HAP-1 (cell line): ENCODE data around the gene SEC63.
"Not testable (repeated sequence)": the region's sequence is repeated elsewhere in the genome, so short reads cannot be mapped to it uniquely, and the experiment has no call there.

Source experiments
- DNase-seq, 2 experiments: peaks; one replicate each; pipeline ENCODE4 v3.0.0-alpha.2; 2016 to 2020; ENCODE audit warnings: low spot score in 2 of 2
- H3K27me3 ChIP-seq: fragments of 250-450 bp; sonication (Bioruptor Pico); 2 replicates; pipeline ENCODE4 v1.5.1; 2020; ENCODE audit warnings: low read depth, mild to moderate bottlenecking, moderate library complexity
- H3K36me3 ChIP-seq: fragments of 250-450 bp; sonication (Bioruptor Pico); replicated peaks from 2 replicates; pipeline ENCODE4 v1.5.1; 2020; ENCODE audit warnings: mild to moderate bottlenecking
- H3K4me1 ChIP-seq: fragments of 250-450 bp; sonication (Bioruptor Pico); 2 replicates; pipeline ENCODE4 v1.5.1; 2020; ENCODE audit warnings: mild to moderate bottlenecking
- H3K4me3 ChIP-seq: fragments of 250-450 bp; sonication (Bioruptor Pico); 2 replicates; pipeline ENCODE4 v1.5.1; 2020; ENCODE audit warnings: mild to moderate bottlenecking, moderate library complexity
- H3K9me3 ChIP-seq: fragments of 250-450 bp; sonication (Bioruptor Pico); 2 replicates; pipeline ENCODE4 v1.5.1; 2020; ENCODE audit warnings: mild to moderate bottlenecking, moderate library complexity
- in situ Hi-C: fragments of 300-500 bp; cut with MboI; formaldehyde crosslinking; loops from 3 replicates; pipeline ENCODE4 v1.14.3; 2020; ENCODE audit warnings: low sequenced_read_pairs, inconsistent platforms, mixed read lengths

Gene SEC63, protein sequence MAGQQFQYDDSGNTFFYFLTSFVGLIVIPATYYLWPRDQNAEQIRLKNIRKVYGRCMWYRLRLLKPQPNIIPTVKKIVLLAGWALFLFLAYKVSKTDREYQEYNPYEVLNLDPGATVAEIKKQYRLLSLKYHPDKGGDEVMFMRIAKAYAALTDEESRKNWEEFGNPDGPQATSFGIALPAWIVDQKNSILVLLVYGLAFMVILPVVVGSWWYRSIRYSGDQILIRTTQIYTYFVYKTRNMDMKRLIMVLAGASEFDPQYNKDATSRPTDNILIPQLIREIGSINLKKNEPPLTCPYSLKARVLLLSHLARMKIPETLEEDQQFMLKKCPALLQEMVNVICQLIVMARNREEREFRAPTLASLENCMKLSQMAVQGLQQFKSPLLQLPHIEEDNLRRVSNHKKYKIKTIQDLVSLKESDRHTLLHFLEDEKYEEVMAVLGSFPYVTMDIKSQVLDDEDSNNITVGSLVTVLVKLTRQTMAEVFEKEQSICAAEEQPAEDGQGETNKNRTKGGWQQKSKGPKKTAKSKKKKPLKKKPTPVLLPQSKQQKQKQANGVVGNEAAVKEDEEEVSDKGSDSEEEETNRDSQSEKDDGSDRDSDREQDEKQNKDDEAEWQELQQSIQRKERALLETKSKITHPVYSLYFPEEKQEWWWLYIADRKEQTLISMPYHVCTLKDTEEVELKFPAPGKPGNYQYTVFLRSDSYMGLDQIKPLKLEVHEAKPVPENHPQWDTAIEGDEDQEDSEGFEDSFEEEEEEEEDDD

DNA sequence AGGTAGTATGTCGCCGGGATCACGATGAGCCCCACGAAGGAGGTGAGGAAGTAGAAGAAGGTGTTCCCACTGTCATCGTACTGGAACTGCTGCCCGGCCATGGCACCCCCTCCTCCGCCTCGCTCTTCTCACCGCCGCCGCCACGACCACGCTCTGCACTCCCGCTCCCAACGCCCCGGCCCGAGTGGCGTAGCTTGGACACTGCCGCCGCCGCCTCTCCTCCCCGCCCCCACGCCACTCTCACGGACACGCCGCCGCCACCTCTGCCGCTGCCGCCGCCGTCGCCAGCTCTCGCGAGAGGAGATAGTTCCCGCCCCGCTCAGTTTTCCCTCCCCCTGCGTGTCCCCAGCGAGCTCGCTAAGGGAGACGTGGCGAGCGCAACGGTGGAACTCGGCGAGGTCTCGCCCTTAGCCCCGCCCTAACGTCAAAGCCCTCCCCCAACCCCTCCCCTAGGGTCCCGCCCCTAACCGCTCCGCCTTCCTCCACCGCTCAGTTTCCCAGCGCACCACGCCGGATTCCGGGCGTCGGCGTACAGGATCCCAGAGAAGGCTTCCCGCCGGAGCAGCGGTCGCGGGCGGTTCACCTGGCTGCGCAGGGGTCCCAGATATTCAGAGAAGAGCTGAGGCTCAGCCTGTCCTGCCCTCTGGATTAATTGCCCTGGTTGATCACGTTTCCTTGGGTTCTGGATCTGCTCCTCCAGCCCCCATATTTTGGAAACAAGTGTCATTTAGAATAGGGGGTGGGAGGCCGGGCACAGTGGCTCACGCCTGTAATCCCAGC is at the start of gene SEC63:
Gene SEC63 (minus strand): TSS at position 300 of the 780 bp plus-strand sequence. CDS start 199 bp downstream, at position 101.
- in situ Hi-C loops, result no loop called here
- Histone ChIP-seq H3K9me3 (no peaks in the 10 kb centered on the region), H3K4me3 (peak within 1 kb of the TSS; percentile 88), H3K27me3 (no peaks in the 10 kb centered on the region), H3K4me1 (peaks cover 23% of the 10 kb centered on the region), H3K36me3 (peaks cover 9% of the 10 kb centered on the region)
- DNase-seq, result peak; percentile 94 to 98

GRCh38 chr6:108005961-108006360 is 48.0 kb upstream of the SEC63 start:
- no peak overlapping the region for H3K4me3 ChIP-seq
- H3K27me3 ChIP-seq, result no peaks in the 10 kb centered on the region
- in situ Hi-C loops, result no loop called here
- H3K9me3 ChIP-seq, result peaks cover 15% of the 10 kb centered on the region
- DNase-seq, result no peak
- peaks cover 18% of the 10 kb centered on the region for H3K4me1 ChIP-seq
- H3K36me3 ChIP-seq, result no peaks in the 10 kb centered on the region

DNA sequence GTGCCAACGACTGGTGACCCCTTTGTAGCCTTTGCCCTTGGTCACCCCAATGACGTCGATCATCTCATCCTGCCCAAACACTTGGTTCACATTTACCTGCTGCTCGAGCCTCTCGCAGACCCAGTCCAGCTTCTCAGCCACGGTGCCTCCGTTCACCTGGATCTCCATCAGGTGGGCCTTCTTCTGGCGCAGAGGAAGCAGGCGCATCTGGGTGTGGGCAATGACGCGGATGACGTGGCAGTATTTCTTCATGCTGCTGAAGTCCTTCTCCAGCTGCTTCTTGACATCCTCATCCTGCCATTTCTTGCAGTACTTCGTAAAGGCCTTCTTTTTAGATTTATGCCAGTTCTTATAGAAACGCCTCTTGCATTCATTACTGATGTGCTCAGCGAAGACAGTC is 46.9 kb upstream of the SEC63 start:
- in situ Hi-C loops, result no loop called here
- H3K4me1 ChIP-seq, result peaks cover 18% of the 10 kb centered on the region
- H3K27me3 ChIP-seq, result no peaks in the 10 kb centered on the region
- no peak overlapping the region for H3K4me3 ChIP-seq
- no peaks in the 10 kb centered on the region for H3K36me3 ChIP-seq
- H3K9me3 ChIP-seq, result peaks cover 15% of the 10 kb centered on the region
- DNase-seq, result no peak

GRCh38 chr6:108002365-108003221 is 44.6 kb upstream of the SEC63 start:
- no peak overlapping the region for H3K4me3 ChIP-seq
- in situ Hi-C loops, result no loop called here

DNA sequence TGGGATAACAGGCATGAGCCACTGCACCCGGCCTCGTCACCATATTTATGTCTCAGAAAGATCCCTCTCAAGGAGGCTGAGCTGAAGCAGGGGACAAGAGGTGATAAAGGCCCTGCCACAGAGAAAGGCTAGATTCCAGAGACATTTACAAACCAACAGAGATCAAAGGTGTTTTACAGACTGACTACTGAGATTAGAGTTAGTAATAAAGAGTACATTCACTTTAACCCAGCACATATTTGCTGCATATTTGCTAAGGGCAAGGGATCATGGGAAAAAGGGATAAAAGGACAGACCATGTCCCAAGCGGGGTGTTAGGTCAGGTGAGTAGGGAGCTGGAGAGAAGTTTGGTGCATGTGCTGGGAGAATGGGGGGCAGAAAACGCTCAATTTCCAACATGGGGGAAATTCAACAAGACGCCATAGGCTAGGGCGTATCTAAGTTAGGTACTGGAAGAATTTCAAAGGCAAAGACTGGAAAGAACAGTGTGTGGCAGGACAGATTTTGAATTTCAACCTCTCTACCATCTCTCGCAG is 43.8 kb upstream of the SEC63 start:
- Histone ChIP-seq H3K4me1 (peaks cover 23% of the 10 kb centered on the region), H3K4me3 (no peak overlapping the region), H3K9me3 (no peaks in the 10 kb centered on the region), H3K27me3 (no peaks in the 10 kb centered on the region), H3K36me3 (no peaks in the 10 kb centered on the region)
- in situ Hi-C loops, result no loop called here
- no peak for DNase-seq

More at GRCh38 chr6:108002365-108003221, 44.6 kb upstream of the SEC63 start:
- H3K36me3 ChIP-seq, result no peaks in the 10 kb centered on the region
- no peaks in the 10 kb centered on the region; the same call in 1 of the 2 replicates for H3K9me3 ChIP-seq
- no peaks in the 10 kb centered on the region for H3K27me3 ChIP-seq
- peak; percentile 68 to 74 for DNase-seq
- H3K4me1 ChIP-seq, result peaks cover 23% of the 10 kb centered on the region

- H3K36me3 ChIP-seq, DNase-seq, H3K27me3 ChIP-seq, in situ Hi-C loops, H3K9me3 ChIP-seq, H3K4me3 ChIP-seq: not testable (repeated sequence)
- H3K4me1 ChIP-seq, result peaks cover 23% of the 10 kb centered on the region
Observed at GRCh38 chr6:108000259-108000658, 42.3 kb upstream of the SEC63 start.

DNA sequence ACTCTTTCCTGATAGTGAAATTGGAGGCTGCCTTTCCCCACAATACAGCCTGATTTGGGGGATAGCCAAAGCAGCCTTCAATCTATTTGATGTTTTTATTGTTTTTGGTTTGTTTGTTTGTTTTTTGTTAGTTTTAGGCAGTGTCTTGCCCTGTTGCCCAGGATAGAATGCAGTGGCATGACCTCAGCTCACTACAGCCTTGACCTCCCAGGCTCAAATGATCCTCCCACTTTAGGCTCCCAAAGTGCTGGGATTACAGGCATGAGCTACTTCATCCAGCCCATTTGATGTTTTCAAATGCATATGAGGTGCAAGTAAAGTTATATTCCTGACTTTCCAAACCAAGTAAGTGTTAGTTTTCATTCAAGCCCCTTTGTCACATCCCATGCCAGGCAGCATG is 41.3 kb upstream of the SEC63 start:
- no peak overlapping the region for H3K4me3 ChIP-seq
- H3K27me3 ChIP-seq, result no peaks in the 10 kb centered on the region
- peaks cover 23% of the 10 kb centered on the region for H3K4me1 ChIP-seq
- in situ Hi-C loops, result loop anchor here (10.0 kb wide), 1 partner anchor 45 kb away; no protein-coding TSS in a partner anchor
- H3K9me3 ChIP-seq, result no peaks in the 10 kb centered on the region
- H3K36me3 ChIP-seq, result no peaks in the 10 kb centered on the region
- DNase-seq, result no peak

DNA sequence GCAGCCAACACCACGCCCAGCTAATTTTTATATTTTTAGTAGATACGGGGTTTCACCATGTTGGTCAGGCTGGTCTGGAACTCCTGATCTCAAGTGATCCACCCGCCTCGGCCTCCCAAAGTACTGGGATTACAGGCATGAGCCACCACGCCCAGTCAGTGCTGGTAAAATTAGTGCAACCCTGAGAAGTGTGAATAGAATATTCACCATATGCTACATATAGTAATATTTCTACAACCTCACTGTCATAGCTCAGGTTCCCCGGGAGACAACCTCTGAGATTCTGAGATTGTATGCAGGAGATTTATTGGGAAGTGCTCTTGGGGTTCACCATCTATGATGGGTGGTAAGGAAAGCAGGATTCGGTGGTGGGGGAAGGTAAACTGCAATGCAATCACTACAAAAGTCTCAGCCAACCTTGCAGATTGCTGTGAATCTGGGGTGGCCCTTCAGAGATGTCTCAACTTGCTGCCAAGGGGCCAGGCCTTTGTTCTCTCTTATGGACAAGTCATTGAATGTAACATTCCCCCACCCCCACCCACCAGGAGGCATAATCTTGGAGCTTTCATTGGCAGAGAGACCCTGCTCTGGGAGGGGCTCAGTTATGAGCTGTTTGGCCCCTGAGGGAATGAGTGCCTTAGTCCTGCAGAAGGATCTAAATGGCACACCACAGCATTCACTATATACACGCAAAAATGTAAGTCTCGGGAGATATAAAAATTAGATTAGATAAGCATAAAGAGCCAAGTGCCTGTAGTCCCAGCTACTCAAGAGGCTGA is 34.0 kb upstream of the SEC63 start:
- no peaks in the 10 kb centered on the region; the same call in 1 of the 2 replicates for H3K4me1 ChIP-seq
- no peaks in the 10 kb centered on the region for H3K36me3 ChIP-seq
- in situ Hi-C loops, result loop anchor here (10.0 kb wide), 1 partner anchor 53 kb away; no protein-coding TSS in a partner anchor
- no peak overlapping the region for H3K4me3 ChIP-seq
- H3K27me3 ChIP-seq, result no peaks in the 10 kb centered on the region
- DNase-seq, result peak; percentile 14 to 36
- no peaks in the 10 kb centered on the region for H3K9me3 ChIP-seq

- in situ Hi-C loops, result loop anchor here (10.0 kb wide), 1 partner anchor 54 kb away; no protein-coding TSS in a partner anchor
- no peaks in the 10 kb centered on the region for H3K27me3 ChIP-seq
- H3K4me3 ChIP-seq, result no peak overlapping the region
Observed at GRCh38 chr6:107991061-107991460, 33.1 kb upstream of the SEC63 start.

GRCh38 chr6:107990587-107990986 is 32.6 kb upstream of the SEC63 start:
- not testable (repeated sequence) for H3K27me3 ChIP-seq, H3K4me3 ChIP-seq, H3K4me1 ChIP-seq, DNase-seq, H3K9me3 ChIP-seq, H3K36me3 ChIP-seq
- in situ Hi-C loops, result loop anchor here (10.0 kb wide), 1 partner anchor 54 kb away; no protein-coding TSS in a partner anchor

More at GRCh38 chr6:107991061-107991460, 33.1 kb upstream of the SEC63 start:
- DNase-seq, result no peak
- Histone ChIP-seq H3K36me3 (no peaks in the 10 kb centered on the region), H3K9me3 (no peaks in the 10 kb centered on the region), H3K4me1 (no peaks in the 10 kb centered on the region; the same call in 1 of the 2 replicates)

GRCh38 chr6:107989166-107990094 is 31.4 kb upstream of the SEC63 start:
- Histone ChIP-seq H3K4me1 (no peaks in the 10 kb centered on the region; the same call in 1 of the 2 replicates), H3K9me3 (no peaks in the 10 kb centered on the region), H3K4me3 (no peak overlapping the region), H3K36me3 (no peaks in the 10 kb centered on the region), H3K27me3 (no peaks in the 10 kb centered on the region)
- in situ Hi-C loops, result loop anchor here (10.0 kb wide), 2 partner anchors 55 to 535 kb away; no protein-coding TSS in a partner anchor
- no peak for DNase-seq
